Measurements from ENCODE around the gene COL25A1. TPM values are rescaled to one million over a fixed set of nuclear protein-coding genes. Genes with fewer than 3 reads are reported as not detected.

The COL25A1 gene
- total RNA-seq, 1 donor = 6.9 TPM

- TF ChIP-seq, protein P1, sequence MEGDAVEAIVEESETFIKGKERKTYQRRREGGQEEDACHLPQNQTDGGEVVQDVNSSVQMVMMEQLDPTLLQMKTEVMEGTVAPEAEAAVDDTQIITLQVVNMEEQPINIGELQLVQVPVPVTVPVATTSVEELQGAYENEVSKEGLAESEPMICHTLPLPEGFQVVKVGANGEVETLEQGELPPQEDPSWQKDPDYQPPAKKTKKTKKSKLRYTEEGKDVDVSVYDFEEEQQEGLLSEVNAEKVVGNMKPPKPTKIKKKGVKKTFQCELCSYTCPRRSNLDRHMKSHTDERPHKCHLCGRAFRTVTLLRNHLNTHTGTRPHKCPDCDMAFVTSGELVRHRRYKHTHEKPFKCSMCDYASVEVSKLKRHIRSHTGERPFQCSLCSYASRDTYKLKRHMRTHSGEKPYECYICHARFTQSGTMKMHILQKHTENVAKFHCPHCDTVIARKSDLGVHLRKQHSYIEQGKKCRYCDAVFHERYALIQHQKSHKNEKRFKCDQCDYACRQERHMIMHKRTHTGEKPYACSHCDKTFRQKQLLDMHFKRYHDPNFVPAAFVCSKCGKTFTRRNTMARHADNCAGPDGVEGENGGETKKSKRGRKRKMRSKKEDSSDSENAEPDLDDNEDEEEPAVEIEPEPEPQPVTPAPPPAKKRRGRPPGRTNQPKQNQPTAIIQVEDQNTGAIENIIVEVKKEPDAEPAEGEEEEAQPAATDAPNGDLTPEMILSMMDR (IDR thresholded peaks at IDR 0.05; ENCODE audit: insufficient read depth, low read depth, low read length) = no peak
- H3K4me3 ChIP-seq (ENCODE audit: low read depth, low read length) = no peak overlapping the region
- peak; percentile 43 for DNase-seq (ENCODE audit: low read depth)
Measured at GRCh38 chr4:109040441-109040840, 262.0 kb downstream of the COL25A1 start.

DNA sequence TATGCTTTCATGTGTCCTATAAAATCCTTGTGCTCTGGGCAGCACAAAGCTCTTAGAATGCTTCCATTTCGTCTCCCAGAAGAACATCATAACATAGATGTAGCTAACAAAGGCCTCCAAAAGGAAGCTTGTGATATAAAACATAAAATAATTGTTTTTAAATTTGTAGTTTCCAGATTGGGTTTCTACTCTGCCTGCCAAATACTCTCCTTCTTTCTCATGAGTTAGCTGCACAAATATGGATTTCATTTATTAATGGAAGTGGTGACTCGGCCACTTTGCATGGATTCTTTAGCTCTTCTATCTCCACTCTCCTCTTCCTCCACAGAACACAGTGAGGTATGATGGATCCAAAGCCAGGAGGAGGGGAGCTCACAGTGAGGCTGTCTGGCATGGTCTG lies 265.4 kb downstream of the COL25A1 start:
- DNase-seq (ENCODE audit: low read depth) = no peak
- TF ChIP-seq, protein P1 (IDR thresholded peaks at IDR 0.05; ENCODE audit: insufficient read depth, low read depth, low read length) = no peak
- H3K4me3 ChIP-seq (ENCODE audit: low read depth, low read length) = no peak overlapping the region

GRCh38 chr4:109033993-109034392 lies 268.5 kb downstream of the COL25A1 start:
- TF ChIP-seq, protein P1 (IDR thresholded peaks at IDR 0.05; ENCODE audit: insufficient read depth, low read depth, low read length) = no peak

DNA sequence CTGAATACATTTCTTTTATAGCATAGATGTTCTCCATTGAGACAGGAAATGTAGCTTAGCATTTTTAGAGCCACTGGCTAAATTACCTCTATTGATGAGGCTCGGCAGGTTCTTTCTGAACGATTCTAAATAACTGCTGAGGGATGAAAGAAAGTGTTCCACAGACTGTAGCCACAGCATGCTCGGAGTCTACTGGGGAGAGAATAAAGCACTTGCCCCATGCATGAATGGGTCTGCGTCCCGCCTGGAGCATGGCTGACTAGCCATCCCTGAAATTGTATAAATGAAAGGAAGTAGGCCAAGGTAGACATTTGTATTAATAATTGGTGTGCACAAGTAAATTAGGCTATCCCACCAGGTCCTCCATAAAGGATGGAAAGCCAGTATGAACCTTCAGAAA lies 269.8 kb downstream of the COL25A1 start:
- no peak for DNase-seq (ENCODE audit: low read depth)
- TF ChIP-seq, protein P1 (IDR thresholded peaks at IDR 0.05; ENCODE audit: insufficient read depth, low read depth, low read length) = no peak
- H3K4me3 ChIP-seq (ENCODE audit: low read depth, low read length) = no peak overlapping the region

More at GRCh38 chr4:109033993-109034392, 268.5 kb downstream of the COL25A1 start:
- H3K4me3 ChIP-seq (ENCODE audit: low read depth, low read length) = no peak overlapping the region
- DNase-seq (ENCODE audit: low read depth) = no peak

- no peak overlapping the region for H3K4me3 ChIP-seq (ENCODE audit: low read depth, low read length)
- TF ChIP-seq, protein P1 (IDR thresholded peaks at IDR 0.05; ENCODE audit: insufficient read depth, low read depth, low read length) = no peak
- no peak for DNase-seq (ENCODE audit: low read depth)
Measured at GRCh38 chr4:109029987-109030386, 272.5 kb downstream of the COL25A1 start.

DNA sequence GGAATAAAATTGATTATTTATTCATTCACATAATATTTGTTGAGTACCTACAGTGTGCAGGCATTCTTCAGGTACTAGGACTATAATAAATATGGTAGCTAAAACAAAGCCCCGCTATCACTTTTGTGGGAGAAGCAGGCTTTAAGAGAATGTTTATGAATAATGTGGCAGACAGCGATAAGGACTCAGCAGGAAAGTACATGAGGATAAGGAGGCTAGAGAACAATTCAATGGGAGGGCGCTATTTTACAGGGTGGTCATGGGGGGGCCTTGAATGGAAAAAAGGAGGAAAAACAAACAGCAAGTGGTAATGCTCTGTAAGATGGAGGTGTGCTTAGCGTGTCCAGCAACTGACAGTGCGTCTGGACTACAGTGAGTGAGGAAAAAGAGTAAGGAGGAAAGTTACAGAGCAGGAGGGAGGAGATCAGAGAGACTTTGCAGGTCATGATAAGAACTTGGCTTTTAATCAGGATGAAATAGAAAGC lies 275.4 kb downstream of the COL25A1 start:
- H3K4me3 ChIP-seq (ENCODE audit: low read depth, low read length) = no peak overlapping the region
- TF ChIP-seq, protein P1 (IDR thresholded peaks at IDR 0.05; ENCODE audit: insufficient read depth, low read depth, low read length) = no peak
- no peak for DNase-seq (ENCODE audit: low read depth)

- H3K4me3 ChIP-seq (ENCODE audit: low read depth, low read length) = no peak overlapping the region
- TF ChIP-seq, protein P1 (IDR thresholded peaks at IDR 0.05; ENCODE audit: insufficient read depth, low read depth, low read length) = no peak
- peak; percentile 53 for DNase-seq (ENCODE audit: low read depth)
Measured at GRCh38 chr4:109026588-109026987, 275.9 kb downstream of the COL25A1 start.
